ENCODE data around the gene TOP3B.
"Not testable (repeated sequence)": the region's sequence is repeated elsewhere in the genome, so short reads cannot be mapped to it uniquely, and the experiment has no call there.

TOP3B gene

GRCh38 chr22:21920341-21921183 is 62.0 kb downstream of the TOP3B start:
- no peak for DNase-seq
- Mint-ChIP-seq H3K4me1 (ENCODE audit: low read depth in 2 of 2) (no peaks in the 10 kb centered on the region), H3K4me3 (no peak overlapping the region), H3K36me3 (ENCODE audit: insufficient read depth) (peaks cover 10% of the 10 kb centered on the region), H3K9me3 (no peaks in the 10 kb centered on the region), H3K27me3 (no peaks in the 10 kb centered on the region), H3K27ac (no peak overlapping the region)
- ATAC-seq (replicated peaks), result no peak

- no peak overlapping the region for H3K4me3 Mint-ChIP-seq
- H3K9me3 Mint-ChIP-seq, result no peaks in the 10 kb centered on the region
- H3K36me3 Mint-ChIP-seq (ENCODE audit: insufficient read depth), result peaks cover 10% of the 10 kb centered on the region
- H3K27ac Mint-ChIP-seq, result no peak overlapping the region
- DNase-seq, result no peak
- no peaks in the 10 kb centered on the region for H3K27me3 Mint-ChIP-seq
- no peaks in the 10 kb centered on the region for H3K4me1 Mint-ChIP-seq (ENCODE audit: low read depth in 2 of 2)
- ATAC-seq (replicated peaks), result no peak
Measured at GRCh38 chr22:21919526-21920307, 62.9 kb downstream of the TOP3B start.

- Mint-ChIP-seq H3K27ac (no peak overlapping the region), H3K27me3 (no peaks in the 10 kb centered on the region), H3K36me3 (ENCODE audit: insufficient read depth) (peaks cover 6% of the 10 kb centered on the region), H3K4me3 (no peak overlapping the region), H3K9me3 (no peaks in the 10 kb centered on the region), H3K4me1 (ENCODE audit: low read depth in 2 of 2) (no peaks in the 10 kb centered on the region)
- ATAC-seq (replicated peaks), result no peak
- no peak for DNase-seq
Measured at GRCh38 chr22:21918466-21919185, 64.0 kb downstream of the TOP3B start.

- ATAC-seq (replicated peaks) (no peak), DNase-seq (no peak)
- H3K27me3 Mint-ChIP-seq, result no peaks in the 10 kb centered on the region
- no peak overlapping the region for H3K4me3 Mint-ChIP-seq
- no peaks in the 10 kb centered on the region for H3K4me1 Mint-ChIP-seq (ENCODE audit: low read depth in 2 of 2)
- H3K27ac Mint-ChIP-seq, result no peak overlapping the region
- peaks cover 5% of the 10 kb centered on the region for H3K36me3 Mint-ChIP-seq (ENCODE audit: insufficient read depth)
- no peaks in the 10 kb centered on the region for H3K9me3 Mint-ChIP-seq
Measured at GRCh38 chr22:21917959-21918261, 64.7 kb downstream of the TOP3B start.

- ATAC-seq (replicated peaks), result no peak
- H3K4me3 Mint-ChIP-seq, result no peak overlapping the region
- no peaks in the 10 kb centered on the region for H3K36me3 Mint-ChIP-seq (ENCODE audit: insufficient read depth)
- no peaks in the 10 kb centered on the region for H3K9me3 Mint-ChIP-seq
- DNase-seq, result no peak
- H3K27me3 Mint-ChIP-seq, result no peaks in the 10 kb centered on the region
- no peak overlapping the region for H3K27ac Mint-ChIP-seq
- H3K4me1 Mint-ChIP-seq (ENCODE audit: low read depth in 2 of 2), result no peaks in the 10 kb centered on the region
Measured at GRCh38 chr22:21917181-21917958, 65.2 kb downstream of the TOP3B start.

- no peaks in the 10 kb centered on the region for H3K36me3 Mint-ChIP-seq (ENCODE audit: insufficient read depth)
- H3K27me3 Mint-ChIP-seq, result no peaks in the 10 kb centered on the region
- ATAC-seq (replicated peaks) (no peak), DNase-seq (no peak)
- H3K4me3 Mint-ChIP-seq, result no peak overlapping the region
- no peaks in the 10 kb centered on the region for H3K9me3 Mint-ChIP-seq
- no peaks in the 10 kb centered on the region for H3K4me1 Mint-ChIP-seq (ENCODE audit: low read depth in 2 of 2)
- H3K27ac Mint-ChIP-seq, result no peak overlapping the region
Measured at GRCh38 chr22:21916309-21916918, 66.2 kb downstream of the TOP3B start.

GRCh38 chr22:21915624-21916308 is 66.8 kb downstream of the TOP3B start:
- ATAC-seq (replicated peaks), result no peak
- no peak overlapping the region for H3K4me3 Mint-ChIP-seq
- H3K4me1 Mint-ChIP-seq (ENCODE audit: low read depth in 2 of 2), result no peaks in the 10 kb centered on the region
- no peak overlapping the region for H3K27ac Mint-ChIP-seq
- no peaks in the 10 kb centered on the region for H3K9me3 Mint-ChIP-seq
- no peaks in the 10 kb centered on the region for H3K27me3 Mint-ChIP-seq
- no peaks in the 10 kb centered on the region for H3K36me3 Mint-ChIP-seq (ENCODE audit: insufficient read depth)
- DNase-seq, result no peak

GRCh38 chr22:21914033-21914642 is 68.4 kb downstream of the TOP3B start:
- not testable (repeated sequence) for H3K27me3 Mint-ChIP-seq; H3K36me3 Mint-ChIP-seq (ENCODE audit: insufficient read depth); DNase-seq; H3K9me3 Mint-ChIP-seq; ATAC-seq (replicated peaks); H3K27ac Mint-ChIP-seq; H3K4me3 Mint-ChIP-seq; H3K4me1 Mint-ChIP-seq (ENCODE audit: low read depth in 2 of 2)

GRCh38 chr22:21910367-21910766 is 72.2 kb downstream of the TOP3B start:
- ATAC-seq (replicated peaks); H3K4me1 Mint-ChIP-seq (ENCODE audit: low read depth in 2 of 2); H3K9me3 Mint-ChIP-seq: not testable (repeated sequence)

GRCh38 chr22:21909871-21910270 is 72.7 kb downstream of the TOP3B start:
- no peaks in the 10 kb centered on the region for H3K36me3 Mint-ChIP-seq (ENCODE audit: insufficient read depth)
- no peak overlapping the region for H3K4me3 Mint-ChIP-seq
- no peak overlapping the region for H3K27ac Mint-ChIP-seq
- peaks cover 0 to 6% of the 10 kb centered on the region in 2 donors for H3K27me3 Mint-ChIP-seq
- DNase-seq (no peak), ATAC-seq (replicated peaks) (no peak)
- H3K9me3 Mint-ChIP-seq, result no peaks in the 10 kb centered on the region
- no peaks in the 10 kb centered on the region for H3K4me1 Mint-ChIP-seq (ENCODE audit: low read depth in 2 of 2)

More at GRCh38 chr22:21910367-21910766, 72.2 kb downstream of the TOP3B start:
- not testable (repeated sequence) for DNase-seq; H3K27ac Mint-ChIP-seq; H3K27me3 Mint-ChIP-seq; H3K4me3 Mint-ChIP-seq; H3K36me3 Mint-ChIP-seq (ENCODE audit: insufficient read depth)

- Mint-ChIP-seq H3K9me3 (no peaks in the 10 kb centered on the region), H3K36me3 (ENCODE audit: insufficient read depth) (no peaks in the 10 kb centered on the region), H3K4me3 (no peak overlapping the region), H3K27ac (no peak overlapping the region), H3K27me3 (peaks cover 0 to 6% of the 10 kb centered on the region in 2 donors), H3K4me1 (ENCODE audit: low read depth in 2 of 2) (no peaks in the 10 kb centered on the region)
- no peak for DNase-seq
- no peak for ATAC-seq (replicated peaks)
Measured at GRCh38 chr22:21907638-21908522, 74.7 kb downstream of the TOP3B start.

All from effector memory CD8-positive, alpha-beta T cell (primary cell).